GM12874 (cell line): Measurements from ENCODE around the gene AK8.

Experiments used
- CTCF ChIP-seq: IDR thresholded peaks from 2 replicates; pipeline ENCODE4 v1.5.1; 2011; ENCODE audit warnings: low read depth, mild to moderate bottlenecking, control low read depth, low read length, moderate library complexity; ENCODE audit not compliant: insufficient read depth

The AK8 gene

GRCh38 chr9:132886334-132886725 lies 8.2 kb upstream of the AK8 start:
- TF ChIP-seq CTCF, result no peak

DNA sequence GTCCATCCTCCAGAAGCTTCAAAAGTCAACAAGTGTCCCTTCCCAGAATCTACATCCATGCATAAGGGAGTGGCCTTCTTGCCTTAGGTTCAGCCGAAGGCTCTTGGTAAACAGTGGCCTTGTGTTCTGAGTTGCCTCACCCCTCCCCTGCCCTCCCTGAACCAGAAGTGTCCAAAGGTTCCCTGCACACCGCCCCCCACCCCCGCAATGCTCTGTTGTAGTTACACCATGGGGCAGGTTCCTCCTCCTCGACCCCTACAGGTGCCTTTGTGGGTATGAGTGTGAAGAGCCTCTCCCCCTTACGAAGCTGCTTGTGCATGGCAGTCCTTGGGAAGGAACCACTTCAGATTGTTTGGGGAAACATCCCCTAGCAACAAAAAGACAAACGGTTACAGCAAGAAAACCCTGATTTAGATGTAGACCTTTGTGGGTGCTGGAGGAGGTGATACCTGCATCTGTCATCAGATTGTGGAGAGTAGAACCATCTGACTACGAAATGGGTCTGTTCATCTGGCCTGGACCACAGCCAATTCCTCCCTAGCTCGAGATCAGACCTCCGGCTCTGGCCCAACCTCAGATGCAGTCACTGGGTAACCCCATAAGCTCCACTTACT lies 7.7 kb upstream of the AK8 start:
- TF ChIP-seq CTCF, result no peak

- TF ChIP-seq CTCF, result no peak
Observed at GRCh38 chr9:132883349-132884294, 5.5 kb upstream of the AK8 start.

- no peak for TF ChIP-seq CTCF
Observed at GRCh38 chr9:132882616-132883015, 4.5 kb upstream of the AK8 start.

- TF ChIP-seq CTCF, result no peak
Observed at GRCh38 chr9:132881826-132882225, 3.7 kb upstream of the AK8 start.

DNA sequence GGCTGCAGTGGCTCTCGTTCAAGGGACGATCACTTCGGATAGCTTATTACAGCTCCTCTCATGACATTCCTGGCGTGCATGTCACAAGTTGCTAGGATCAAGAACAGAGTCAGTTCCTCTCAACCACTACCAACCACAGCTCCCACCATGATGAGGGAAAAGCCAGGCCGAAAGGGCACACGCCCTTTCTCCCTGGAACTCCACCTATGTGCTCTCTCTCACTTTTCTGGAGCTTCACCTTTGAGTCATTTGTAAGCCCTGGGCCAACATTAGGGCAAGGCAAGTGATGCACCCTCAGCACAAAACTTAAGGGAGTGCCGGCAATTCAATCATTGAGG lies 2.2 kb upstream of the AK8 start:
- no peak for TF ChIP-seq CTCF

- no peak for TF ChIP-seq CTCF
Observed at GRCh38 chr9:132879457-132880323, 1.6 kb upstream of the AK8 start.
